HG03064 (cell line): Measurements from ENCODE around the gene DBH.
"Not testable (repeated sequence)": the region's sequence is repeated elsewhere in the genome, so short reads cannot be mapped to it uniquely, and the experiment has no call there.

Experiments
- ATAC-seq: cut with Tn5 transposase; IDR thresholded peaks from one replicate; pipeline ENCODE4 v1.9.1; 2021; ENCODE audit warnings: low read depth; ENCODE audit not compliant: unreplicated experiment

The DBH gene

DNA sequence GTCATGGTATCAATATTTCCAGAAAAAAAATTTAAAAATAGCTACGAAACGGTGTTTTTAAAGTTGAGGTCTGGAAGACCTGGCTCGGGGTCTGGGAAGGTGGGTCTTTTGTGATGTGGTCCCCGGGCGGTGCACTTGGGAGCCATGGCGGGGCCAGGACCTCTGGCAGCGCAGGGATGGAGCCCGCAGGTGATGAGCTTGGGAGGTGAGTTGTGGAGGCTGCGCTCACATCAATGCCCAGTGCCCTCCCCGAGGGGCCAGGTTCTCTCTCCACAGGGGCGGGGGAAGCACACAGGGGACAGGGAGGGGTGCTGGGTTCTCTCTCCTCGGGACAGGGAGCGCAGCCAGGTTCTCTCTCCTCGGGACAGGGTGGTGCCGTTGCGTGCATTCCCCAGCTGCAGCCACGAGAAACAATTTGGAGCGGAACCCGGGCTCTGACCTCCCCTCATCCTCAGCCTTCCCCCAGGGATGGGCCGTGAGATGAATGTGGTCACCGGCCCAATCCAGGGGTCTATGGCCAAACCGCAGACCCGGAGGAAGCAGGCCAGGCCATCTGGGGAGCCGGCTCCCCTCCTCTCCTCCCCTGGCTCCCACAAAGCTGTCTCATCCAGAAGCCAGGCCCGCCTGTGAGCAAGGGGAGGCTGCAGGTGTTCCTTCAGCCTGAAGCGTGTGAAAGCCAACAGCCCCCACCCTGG is 25.8 kb downstream of the DBH start:
- no peak for ATAC-seq

DNA sequence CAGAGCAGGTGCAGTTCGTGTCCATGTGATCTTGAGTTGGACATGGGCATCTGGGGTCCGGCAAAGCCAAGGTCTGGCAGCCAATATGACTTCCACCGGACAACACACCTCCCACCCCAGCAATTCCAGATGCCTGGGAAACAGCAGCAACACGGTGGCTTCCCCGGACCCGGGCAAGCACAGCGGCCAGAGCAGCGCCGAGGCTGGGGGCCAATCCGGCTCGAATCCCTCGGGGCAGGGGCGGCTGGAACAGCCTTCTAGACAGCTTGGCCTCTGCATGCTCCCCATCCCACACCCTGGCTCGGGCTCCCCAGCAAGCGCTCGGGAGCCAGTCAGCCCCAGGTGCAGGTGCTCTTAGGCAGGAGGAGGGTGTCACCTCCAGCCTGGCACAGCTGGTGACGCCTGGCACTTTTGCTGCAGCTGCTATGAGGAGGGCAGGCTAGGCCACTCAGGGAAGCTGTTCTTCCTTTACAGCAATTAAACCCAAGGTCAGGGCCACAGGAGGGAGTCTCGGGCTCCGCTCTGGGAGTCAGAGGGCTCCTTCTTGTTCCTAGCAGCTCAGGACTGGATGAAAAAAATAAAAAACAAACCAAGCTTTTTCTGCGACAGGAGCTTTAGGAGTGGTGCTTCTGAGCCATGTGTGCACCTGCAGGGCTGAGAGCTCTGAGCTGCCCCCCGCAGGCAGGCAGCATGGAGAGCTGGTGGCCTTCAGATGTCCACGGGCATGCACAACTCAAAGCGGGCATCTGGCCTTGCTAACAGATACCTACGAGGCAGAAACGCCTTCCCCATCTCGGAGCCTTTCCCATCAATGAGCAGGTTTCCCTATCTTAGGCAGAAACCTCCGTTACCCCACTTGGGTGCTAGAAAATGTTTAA is 28.2 kb downstream of the DBH start:
- no peak for ATAC-seq

DNA sequence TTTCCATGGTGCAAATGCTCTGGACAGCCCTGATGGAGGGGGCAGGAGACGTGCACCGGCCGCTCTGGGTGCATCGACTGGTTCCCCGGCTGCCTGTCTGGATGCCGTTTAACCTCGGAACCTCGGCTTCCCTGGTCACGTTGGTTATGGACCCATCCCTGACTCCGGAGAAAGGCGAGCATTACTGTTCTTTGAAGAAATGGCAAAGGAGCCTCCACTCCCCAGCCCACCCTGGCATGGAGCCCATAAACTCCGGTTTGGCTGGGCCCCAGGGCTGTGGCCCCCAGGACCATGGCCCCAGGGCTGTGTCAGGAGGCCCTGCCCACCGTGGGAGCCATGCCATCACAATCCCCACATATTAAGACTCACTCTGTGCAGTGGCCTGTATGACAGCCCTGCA is 28.9 kb downstream of the DBH start:
- ATAC-seq = no peak

DNA sequence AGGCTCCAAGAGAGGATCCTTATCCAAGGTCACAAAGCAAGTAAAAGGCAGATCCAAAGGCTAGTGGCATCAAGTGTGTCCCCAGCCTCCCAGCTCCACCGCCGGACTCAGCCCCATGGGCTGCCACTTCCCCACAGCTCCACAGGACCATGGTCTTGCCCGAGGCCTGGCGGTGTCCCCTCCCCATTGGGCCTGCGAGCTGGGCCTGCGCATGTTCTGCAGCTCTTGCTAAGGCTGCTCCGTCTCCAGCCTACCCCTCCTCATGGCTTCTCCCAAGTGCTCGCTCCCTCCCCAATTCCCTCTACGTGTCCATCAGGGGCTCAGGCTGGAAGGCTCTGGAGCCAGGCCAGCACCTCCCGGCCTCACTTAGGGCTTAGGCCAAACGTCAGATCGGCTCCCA is 29.4 kb downstream of the DBH start:
- no peak for ATAC-seq

DNA sequence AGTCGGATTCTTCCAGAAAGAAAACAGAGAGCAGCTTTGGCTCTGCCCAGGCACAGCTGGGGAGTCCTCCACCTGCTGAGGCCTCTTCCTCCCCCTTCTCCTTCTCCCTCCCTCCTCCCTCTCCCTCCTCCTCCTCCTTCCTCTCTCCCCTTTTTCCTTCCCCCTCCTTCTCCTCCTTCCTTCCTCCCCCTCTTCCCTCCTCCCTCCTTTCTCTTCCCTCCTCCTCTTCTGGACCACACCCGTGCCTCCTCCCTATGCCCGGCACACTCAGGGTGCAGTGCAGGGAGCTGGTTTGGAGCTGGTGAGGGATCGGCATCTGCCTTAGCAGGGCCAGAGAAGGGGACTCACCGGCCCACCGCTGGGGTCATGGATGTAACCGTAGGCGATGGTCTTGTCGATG is 30.2 kb downstream of the DBH start:
- ATAC-seq = no peak

DNA sequence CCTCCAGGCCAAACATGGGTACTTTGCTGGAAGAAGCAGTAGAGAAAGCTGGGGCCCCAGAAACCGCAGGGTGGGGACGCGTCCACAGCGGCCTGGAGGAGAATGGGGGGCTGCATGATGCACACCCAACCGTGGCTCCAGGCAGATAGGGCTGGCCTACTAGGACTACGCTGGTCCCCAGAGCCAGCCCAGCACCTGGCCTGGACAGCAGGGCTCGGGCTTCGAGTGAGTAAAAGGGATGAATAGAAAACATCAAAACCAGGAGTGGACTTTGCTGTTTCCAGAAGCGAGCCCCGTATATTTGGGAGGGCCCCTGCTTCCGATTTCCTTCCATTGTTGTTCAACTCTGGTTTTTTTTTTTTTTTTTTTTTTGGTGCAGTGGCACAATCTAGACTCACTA is 30.7 kb downstream of the DBH start:
- no peak for ATAC-seq

DNA sequence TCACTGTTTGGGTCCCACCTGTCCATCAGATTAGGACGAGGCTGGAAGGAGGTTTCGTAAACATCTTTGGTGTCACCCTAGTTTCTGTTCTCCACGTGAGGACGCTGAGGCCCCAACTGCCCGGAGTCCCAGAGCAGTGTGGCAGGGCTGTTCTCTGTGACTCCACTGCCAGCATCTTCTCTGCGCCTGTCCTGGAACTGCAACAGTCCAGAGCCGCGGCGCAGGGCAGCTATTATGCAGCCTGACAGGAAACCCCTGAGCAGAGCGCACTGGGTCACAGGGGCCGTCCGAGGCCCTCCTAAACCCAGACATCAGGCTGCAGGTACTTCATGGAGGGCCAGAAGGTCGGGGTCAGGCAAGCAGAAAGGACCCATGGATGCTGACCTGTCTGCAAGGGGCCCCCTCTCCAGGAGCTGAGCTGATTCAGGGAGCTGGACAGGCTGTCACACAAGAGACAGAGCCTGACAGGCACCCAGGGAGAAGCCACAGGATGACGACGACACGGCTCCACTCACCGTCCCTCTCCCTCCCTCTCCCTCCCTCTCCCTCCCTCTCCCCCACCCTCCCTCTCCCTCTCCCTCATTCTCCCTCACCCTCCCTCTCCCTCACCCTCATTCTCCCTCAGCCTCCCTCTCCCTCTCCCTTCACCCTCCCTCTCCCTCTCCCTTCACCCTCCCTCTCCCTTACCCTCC is 31.7 kb downstream of the DBH start:
- no peak for ATAC-seq

DNA sequence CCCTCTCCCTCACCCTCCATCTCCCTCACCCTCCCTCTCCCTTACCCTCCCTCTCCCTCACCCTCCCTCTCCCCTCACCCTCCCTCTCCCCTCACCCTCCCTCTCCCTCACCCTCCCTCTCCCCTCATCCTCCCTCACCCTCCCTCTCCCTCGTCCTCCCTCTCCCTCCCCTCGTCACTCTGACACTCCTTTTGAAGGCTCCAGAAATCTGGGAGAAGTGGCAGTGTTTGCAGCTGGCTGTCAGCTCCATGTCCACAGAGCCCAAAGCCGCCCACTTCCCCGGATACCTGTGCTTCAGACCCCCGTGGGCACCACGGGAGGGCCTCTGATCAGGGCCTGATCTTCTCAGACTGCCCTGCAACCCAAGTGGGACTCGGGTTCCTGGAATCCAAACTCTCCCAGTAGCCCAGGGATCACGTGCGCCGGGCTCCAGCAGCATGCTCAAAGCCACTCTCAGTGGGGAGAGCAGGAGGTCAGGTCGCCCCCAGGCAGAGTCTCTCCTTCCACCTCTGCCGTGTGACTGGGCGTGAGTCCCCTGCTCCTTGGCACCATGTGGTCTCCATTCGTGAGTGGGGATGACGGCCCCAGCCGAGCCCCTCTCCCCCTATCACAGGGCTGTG is 33.1 kb downstream of the DBH start:
- ATAC-seq = no peak

DNA sequence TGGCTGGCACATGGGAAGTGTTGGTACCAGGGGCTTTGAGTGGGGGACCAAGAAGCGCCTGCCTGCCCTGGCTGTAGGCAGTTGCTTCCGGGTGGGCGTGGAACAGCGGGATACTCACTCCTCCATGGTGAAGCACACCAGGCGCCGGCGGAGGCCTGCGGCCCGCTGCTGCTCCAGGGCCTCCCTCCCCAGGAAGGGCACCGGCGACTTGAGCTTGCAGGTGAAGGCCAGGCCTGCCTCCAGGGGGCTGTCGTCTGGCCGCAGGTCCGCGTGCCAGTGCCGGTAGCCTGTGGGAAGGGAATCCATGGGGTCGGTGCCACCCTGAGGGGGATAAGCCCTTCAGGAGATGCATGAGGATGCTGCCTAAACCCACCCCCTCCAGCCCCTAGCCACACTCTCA is 34.3 kb downstream of the DBH start:
- ATAC-seq = no peak

DNA sequence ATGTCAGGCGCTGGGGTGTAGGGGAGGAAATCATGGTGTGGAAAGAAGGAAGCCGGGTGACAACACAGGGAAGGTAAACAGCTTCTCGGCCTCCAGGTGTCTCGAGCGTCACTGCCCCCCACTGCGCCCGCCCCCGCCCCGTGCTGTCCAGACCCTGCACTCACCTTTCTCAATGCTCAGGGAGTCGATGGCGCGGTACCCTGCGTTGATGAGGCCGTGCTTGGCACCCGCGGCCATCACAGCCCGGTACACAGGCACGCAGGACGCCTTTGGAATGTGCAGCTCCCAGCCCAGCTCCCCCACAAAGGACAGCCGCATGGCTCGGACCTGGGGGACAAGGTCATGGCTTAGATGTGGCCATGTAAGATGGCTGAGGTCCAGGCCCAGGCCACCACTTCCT is 35.2 kb downstream of the DBH start:
- no peak for ATAC-seq

DNA sequence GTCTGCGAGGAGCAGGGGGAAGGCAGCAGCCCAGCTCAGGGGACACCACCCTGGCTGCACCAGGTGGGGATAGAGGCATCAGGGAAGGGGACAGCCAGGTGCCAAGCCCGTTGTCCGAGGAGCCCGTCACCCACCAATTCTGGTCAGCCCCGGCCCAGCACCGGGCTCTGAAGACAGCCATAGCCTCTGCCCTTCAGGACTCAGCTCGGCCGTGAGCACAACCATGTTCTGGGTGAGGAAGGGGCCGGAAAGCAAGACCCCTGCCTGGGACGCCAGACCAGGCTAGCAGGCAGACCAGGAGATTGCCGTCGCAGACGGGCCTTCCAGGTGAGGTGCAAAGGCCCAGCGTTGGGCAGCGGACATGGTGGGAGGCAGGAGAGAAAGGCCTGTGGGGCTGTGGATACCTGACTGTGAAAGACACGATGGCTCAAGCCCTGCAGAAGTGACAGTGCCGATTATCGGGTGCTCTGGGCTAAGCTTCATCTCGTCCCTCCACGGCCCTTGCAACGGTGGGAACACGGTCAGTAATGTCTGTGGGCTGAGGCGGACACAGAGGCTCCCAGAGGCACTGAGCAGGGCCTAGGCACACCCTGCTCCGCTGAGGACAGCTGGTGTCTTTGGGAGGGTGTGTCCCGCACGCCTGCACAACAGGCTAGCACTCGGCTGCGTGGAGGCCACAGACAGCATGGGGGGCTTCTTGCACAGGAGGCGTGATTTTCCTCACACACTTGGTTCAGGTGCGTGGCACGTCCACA is 36.5 kb downstream of the DBH start:
- no peak for ATAC-seq

DNA sequence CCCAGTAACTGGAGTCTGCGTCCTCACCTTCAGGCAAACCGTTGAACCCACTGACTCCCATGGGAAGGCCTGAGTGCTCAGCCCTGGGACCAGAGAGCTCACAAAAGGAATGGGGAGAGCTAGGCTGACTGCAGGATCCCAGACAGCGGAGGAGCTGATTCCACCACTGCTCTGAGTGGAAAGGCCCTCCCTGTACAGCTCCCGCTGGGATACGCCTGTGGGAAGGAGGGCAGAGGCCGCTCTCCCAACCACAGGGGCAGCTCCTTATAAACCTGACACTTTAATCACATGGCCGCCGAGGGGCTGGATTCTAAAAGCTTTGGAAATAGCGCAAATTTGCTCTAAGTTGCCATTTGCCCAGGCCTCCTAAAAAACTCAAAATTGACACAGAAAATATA is 37.1 kb downstream of the DBH start:
- no peak for ATAC-seq

DNA sequence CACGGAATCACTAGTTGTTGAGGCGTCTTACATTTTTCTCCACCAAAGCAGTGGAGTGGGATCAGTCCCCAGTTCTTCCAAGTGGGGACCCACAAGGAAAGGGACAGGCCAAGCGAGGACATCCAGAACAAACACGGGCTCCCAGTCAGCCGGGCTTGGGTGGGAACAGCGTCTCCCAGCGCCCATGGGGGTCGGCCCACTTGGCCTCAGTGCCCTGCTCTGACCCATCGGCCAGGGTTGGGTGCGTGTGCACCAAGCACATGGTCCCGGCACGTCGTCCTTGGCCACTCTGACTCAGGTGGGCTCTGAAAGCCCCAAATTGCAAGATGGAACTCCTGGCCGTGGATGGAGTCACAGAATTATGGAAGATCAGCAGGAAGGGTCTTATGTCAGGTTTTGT is 37.9 kb downstream of the DBH start:
- ATAC-seq = no peak

DNA sequence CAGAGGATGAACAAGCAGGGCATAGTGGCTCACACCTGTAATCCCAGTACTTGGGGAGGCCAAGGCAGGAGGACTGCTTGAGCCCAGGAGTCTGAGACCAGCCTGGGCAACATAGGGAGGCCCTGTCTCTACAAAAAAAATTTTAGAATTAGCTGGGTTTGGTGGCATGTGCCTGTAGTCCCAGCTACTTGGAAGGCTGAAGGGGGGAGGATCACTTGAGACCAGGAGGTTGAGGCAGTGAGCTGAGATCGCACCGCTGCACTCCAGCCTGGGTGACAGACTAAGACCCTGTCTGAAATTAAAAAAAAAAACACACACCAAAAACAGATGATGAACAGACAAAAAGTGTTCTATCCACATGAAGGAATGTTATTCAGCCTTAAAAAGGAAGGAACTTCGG is 39.6 kb downstream of the DBH start:
- ATAC-seq = not testable (repeated sequence)

DNA sequence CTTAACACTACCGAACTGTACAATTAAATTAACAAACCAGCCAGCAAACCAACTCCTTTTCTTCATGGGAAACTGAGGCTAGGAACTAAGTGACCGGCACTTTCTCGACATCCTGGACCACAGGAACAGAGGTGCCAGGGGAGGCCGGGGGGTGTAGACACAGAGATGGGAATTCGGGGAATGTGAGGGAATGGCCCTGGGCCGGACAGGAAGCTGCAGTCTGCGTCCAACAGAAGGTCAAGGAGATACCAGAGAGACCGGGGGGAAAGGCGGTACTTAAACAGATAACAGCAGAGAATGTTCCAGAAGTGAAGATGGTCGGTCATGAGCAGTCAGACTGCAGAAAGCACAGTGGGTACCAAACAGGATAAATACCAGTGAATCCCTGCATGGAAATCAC is 40.3 kb downstream of the DBH start:
- no peak for ATAC-seq

DNA sequence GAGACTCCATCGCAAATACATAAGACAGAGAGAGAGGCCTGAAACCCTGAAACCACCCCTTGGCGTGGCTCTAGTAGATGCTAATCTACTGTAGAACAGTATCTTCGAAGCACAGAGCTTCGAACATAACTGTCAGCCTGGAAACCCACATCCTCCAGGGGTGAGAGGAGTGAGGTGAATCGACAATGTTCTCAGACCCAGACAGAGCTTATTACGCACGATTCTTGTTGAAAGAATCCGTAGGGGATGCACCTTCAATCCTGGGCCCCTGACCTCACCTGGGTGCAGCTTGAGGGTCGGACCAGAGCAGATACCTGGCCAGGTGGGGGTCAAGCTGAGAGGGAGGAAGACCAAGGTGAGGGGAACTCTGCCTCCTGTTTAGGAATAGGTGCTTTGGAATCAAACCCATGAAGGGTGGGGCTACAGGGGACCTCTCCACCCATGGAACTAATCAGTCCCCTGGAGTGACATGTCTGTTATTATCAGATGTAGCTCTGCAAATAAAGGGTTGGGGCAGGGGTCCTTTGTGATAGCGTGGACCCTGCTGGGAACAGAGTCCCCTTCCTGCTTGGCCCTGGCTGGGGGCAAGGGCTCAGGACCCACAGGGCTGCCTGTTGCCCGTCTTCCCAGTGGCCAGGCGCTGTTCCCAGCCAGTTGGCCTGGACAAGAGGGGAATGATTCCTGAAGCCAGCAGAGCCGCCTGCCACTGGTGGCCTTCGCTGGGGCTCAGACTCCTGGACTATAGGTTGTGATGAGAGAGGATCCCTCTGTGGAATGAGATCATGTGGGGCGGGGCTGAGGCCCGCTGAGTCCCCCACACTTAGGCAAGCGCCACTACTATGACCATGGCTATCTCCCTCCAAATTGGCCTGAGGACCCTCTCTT is 41.2 kb downstream of the DBH start:
- no peak for ATAC-seq

DNA sequence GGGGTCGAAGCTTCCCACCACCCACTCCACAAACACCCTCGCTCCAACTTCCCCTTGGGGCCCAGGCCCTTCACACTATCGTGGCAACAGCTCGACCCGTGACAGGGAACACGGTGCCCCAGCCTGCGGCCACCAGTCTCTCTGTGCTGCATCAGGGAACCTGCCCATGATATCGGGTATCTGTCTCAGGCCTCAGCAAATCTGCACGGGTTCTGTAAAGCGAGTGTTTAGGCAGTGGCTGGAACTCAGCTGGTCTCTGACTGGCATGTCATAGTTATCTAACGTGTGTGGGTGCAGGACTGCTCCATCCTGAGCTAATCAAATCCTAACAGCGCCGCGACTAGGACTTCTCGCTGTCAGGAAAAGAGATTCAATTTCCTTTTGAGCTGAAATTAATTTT is 42.9 kb downstream of the DBH start:
- ATAC-seq = no peak

DNA sequence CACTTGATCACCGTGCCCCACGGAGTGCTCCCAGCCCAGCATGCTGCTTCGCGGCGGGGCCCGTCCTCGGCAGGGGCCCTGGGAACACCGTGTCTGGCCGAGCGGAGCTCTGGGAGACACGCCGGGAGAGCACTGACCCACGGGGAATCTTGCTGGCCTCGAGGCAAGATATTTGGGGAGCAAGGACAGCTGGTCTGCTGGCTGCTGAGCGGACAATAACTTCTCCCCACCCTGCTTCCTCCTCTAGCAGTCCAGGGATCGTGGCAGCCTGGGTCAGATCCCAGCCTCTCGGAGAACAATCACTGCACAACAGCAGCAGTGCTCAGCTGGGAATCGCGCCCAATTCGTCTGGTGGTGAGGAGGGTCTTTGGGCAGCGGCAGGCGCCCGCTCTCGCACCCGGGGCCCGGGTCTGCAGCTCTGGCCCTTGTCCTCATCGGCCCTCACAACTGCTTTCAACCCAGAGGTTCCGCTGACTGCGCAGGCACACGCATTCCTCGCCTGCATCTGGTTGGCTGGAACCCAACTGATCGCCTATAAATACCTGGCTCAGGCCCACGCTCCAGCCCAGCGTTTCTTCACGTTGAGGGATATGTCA is 43.4 kb downstream of the DBH start:
- no peak for ATAC-seq
